NCI-H2081 (cell line): ENCODE results near the gene NPIPA8.
"Not testable (repeated sequence)": the region's sequence is repeated elsewhere in the genome, so short reads cannot be mapped to it uniquely, and the experiment has no call there.

Experiments used
- DNase-seq, 2 experiments: peaks; one replicate each; lab custom pipeline; 2025; lab: John Stamatoyannopoulos, UW

Gene NPIPA8

GRCh38 chr16:18276756-18277155 is 59.8 kb downstream of the NPIPA8 start:
- DNase-seq, result not testable (repeated sequence)

GRCh38 chr16:18270171-18270570 is 66.4 kb downstream of the NPIPA8 start:
- DNase-seq, result not testable (repeated sequence)
